ENCODE results near the gene LCN1.

- TF ChIP-seq CTCF (IDR thresholded peaks at IDR 0.05; ENCODE audit: insufficient read depth, low read length) (no peak), POLR2AphosphoS5 (IDR thresholded peaks at IDR 0.05; ENCODE audit: low read depth) (no peak), REST (IDR thresholded peaks at IDR 0.05; ENCODE audit: insufficient replicate concordance, low read depth) (no peak), GABPA (IDR thresholded peaks at IDR 0.05; ENCODE audit: low read depth) (no peak), SPI1 (IDR thresholded peaks at IDR 0.05; ENCODE audit: borderline replicate concordance, low read depth) (no peak)
Observed at GRCh38 chr9:135570456-135570855, 49.2 kb downstream of the LCN1 start.

All from HL-60 (cell line).